A549 treated with ZK216348 at 1 μM for 4 hours (cell line): ENCODE measurements around the gene CAND1. TPM values are rescaled to one million over a fixed set of nuclear protein-coding genes. Genes with fewer than 3 reads are reported as not detected.

Experiments used
- total RNA-seq: library from RNA; stranded (reverse); fragments of 200-300 nt; extraction: Qiagen RNA extraction; gene quantifications from 5 replicates; pipeline ENCODE4 v1.2.3, GENCODE V29; 2022; ENCODE audit warnings: low read depth

CAND1 gene
- total RNA-seq = 51.3 to 110 TPM (median 86.9 TPM) in 5 replicates

GRCh38 chr12:67268896-67269632 is at the start of gene CAND1:
TSS of gene CAND1 (plus strand) at chr12:67269358. CDS start at chr12:67269718, 360 bp downstream.

